HCT116 (cell line): Measurements from ENCODE around the gene UBQLN1. TPM values are rescaled to one million over a fixed set of nuclear protein-coding genes. Genes with fewer than 3 reads are reported as not detected.

Experiments used
- ATAC-seq: fragments of 200-7000 bp; cut with Tn5 transposase; 2 replicates; pipeline ENCODE4 v1.9.1; 2020; ENCODE audit warnings: mild to moderate bottlenecking, moderate library complexity
- BruUV-seq: library from RNA; stranded (reverse); fragments of 400-500 nt; replicated peaks from 2 replicates; lab custom pipeline; 2021; lab: Mats Ljungman, UMichigan
- CTCF ChIA-PET: fragments of 300-600 bp; sonication (Branson Sonifier 250); formaldehyde crosslinking; loops from one replicate; lab custom pipeline; 2021; ENCODE audit warnings: antibody characterized with exemption; lab: Charles Lee
- POLR2A ChIA-PET: fragments of 300-600, 350-600 bp; sonication (Branson Sonifier 250); formaldehyde crosslinking; loops from one replicate; lab custom pipeline; 2021; ENCODE audit warnings: antibody characterized with exemption; lab: Charles Lee
- RAD21 ChIA-PET, 2 experiments: fragments of 300-600 bp; sonication (Branson Sonifier 250); formaldehyde crosslinking; loops; one replicate each; lab custom pipeline; 2023; ENCODE audit warnings: low total read pairs in 2 of 2; ENCODE audit not compliant: uncharacterized antibody in 2 of 2, unreplicated experiment in 2 of 2, low non-redundant PET in 1 of 2; lab: Charles Lee
- DNase-seq: peaks from one replicate; pipeline ENCODE4 v3.0.0-alpha.2; 2010; ENCODE audit warnings: low read depth, low spot score
- H2AFZ ChIP-seq: fragments of 200-600 bp; shearing (Covaris generic), sonication (generic); 2 replicates; pipeline ENCODE4 v1.6.1; 2017; ENCODE audit warnings: low read depth, mixed run types, mixed read lengths, antibody characterized with exemption, low read length; ENCODE audit not compliant: poor library complexity, severe bottlenecking
- H3K27ac ChIP-seq: 2 replicates; pipeline ENCODE4 v1.5.1; 2012; ENCODE audit warnings: low read depth, low read length
- H3K27me3 ChIP-seq: fragments of 200-600 bp; sonication (generic); 2 replicates; pipeline ENCODE4 v1.6.1; 2016; ENCODE audit warnings: mixed run types, low read length, mixed read lengths; ENCODE audit not compliant: insufficient read depth
- H3K36me3 ChIP-seq, 2 experiments: fragments of 200-500 bp in 1 of 2; fragments of 200-600 bp in 1 of 2; sonication (Bioruptor generic) in 1 of 2; sonication (generic) in 1 of 2; 2 replicates each; pipeline versions ENCODE4 v1.5.1 to v1.6.1; 2014 to 2016; ENCODE audit warnings: low read length in 2 of 2, inconsistent platforms in 1 of 2, mixed read lengths in 1 of 2, mixed run types in 1 of 2; ENCODE audit not compliant: insufficient read depth in 2 of 2, control insufficient read depth in 1 of 2
- H3K4me1 ChIP-seq, 2 experiments: fragments of 200-600 bp in 1 of 2; sonication (generic) in 1 of 2; 2 replicates each; pipeline versions ENCODE4 v1.5.1 to v1.6.1; 2012 to 2017; ENCODE audit warnings: low read length in 2 of 2, inconsistent platforms in 1 of 2, mild to moderate bottlenecking in 1 of 2, mixed read lengths in 1 of 2, mixed run types in 1 of 2, moderate library complexity in 1 of 2; ENCODE audit not compliant: insufficient read depth in 2 of 2, control insufficient read depth in 1 of 2
- H3K4me2 ChIP-seq: fragments of 200-600 bp; sonication (generic); 2 replicates; pipeline ENCODE4 v1.6.1; 2017; ENCODE audit warnings: mixed run types, low read length, mixed read lengths
- H3K4me3 ChIP-seq, 2 experiments: fragments of 200-600 bp in 1 of 2; sonication (generic) in 1 of 2; replicated peaks in 1 of 2; 2 replicates each; pipeline ENCODE4 v1.5.1; 2011 to 2016; ENCODE audit warnings: low read length in 2 of 2, control low read depth in 1 of 2, low read depth in 1 of 2, mild to moderate bottlenecking in 1 of 2, mixed read lengths in 1 of 2, mixed run types in 1 of 2
- H3K79me2 ChIP-seq: fragments of 200-600 bp; sonication (generic); 2 replicates; pipeline ENCODE4 v1.6.1; 2017; ENCODE audit warnings: mild to moderate bottlenecking, mixed run types, low read length, moderate library complexity, mixed read lengths; ENCODE audit not compliant: insufficient read depth
- H3K9ac ChIP-seq: fragments of 200-600 bp; sonication (generic); 2 replicates; pipeline ENCODE4 v1.6.1; 2016; ENCODE audit warnings: low read length, mixed read lengths
- H3K9me2 ChIP-seq: fragments of 200-600 bp; sonication (generic), shearing (Covaris generic); 2 replicates; pipeline ENCODE4 v1.6.1; 2017; ENCODE audit warnings: mixed run types, mild to moderate bottlenecking, moderate library complexity; ENCODE audit not compliant: insufficient read depth
- H3K9me3 ChIP-seq, 2 experiments: fragments of 200-500 bp in 1 of 2; fragments of 200-600 bp in 1 of 2; sonication (Bioruptor generic) in 1 of 2; sonication (generic) in 1 of 2; 2 replicates each; pipeline ENCODE4 v1.6.1; 2014 to 2017; ENCODE audit warnings: low read length in 2 of 2, mixed read lengths in 2 of 2, inconsistent platforms in 1 of 2, low read depth in 1 of 2, mild to moderate bottlenecking in 1 of 2, mixed run types in 1 of 2, moderate library complexity in 1 of 2; ENCODE audit not compliant: control insufficient read depth in 1 of 2, insufficient read depth in 1 of 2
- H4K20me1 ChIP-seq: fragments of 200-600 bp; sonication (generic), shearing (Covaris generic); 2 replicates; pipeline ENCODE4 v1.6.1; 2017; ENCODE audit warnings: mixed run types, mild to moderate bottlenecking, moderate library complexity; ENCODE audit not compliant: insufficient read depth
- CEBPB ChIP-seq: IDR thresholded peaks from 2 replicates; pipeline ENCODE4 v1.6.1; 2012; ENCODE audit warnings: low read depth
- EGR1 ChIP-seq: IDR thresholded peaks from 2 replicates; pipeline ENCODE4 v1.6.1; 2012; ENCODE audit warnings: low read depth
- EZH2 ChIP-seq: fragments of 200-600 bp; sonication (generic); IDR thresholded peaks from 2 replicates; pipeline ENCODE4 v1.6.1; 2017; ENCODE audit warnings: antibody characterized with exemption, mixed run types
- EZH2phosphoT487 ChIP-seq: fragments of 200-600 bp; IDR thresholded peaks from 2 replicates; pipeline ENCODE4 v1.6.1; 2018; ENCODE audit warnings: antibody characterized with exemption, borderline replicate concordance
- FOSL1 ChIP-seq: IDR thresholded peaks from 2 replicates; pipeline ENCODE4 v1.6.1; 2012; ENCODE audit warnings: low read depth
- JUND ChIP-seq: IDR thresholded peaks from 2 replicates; pipeline ENCODE4 v1.6.1; 2012
- MAX ChIP-seq: IDR thresholded peaks from 2 replicates; pipeline ENCODE4 v1.6.1; 2012
- POLR2AphosphoS5 ChIP-seq: IDR thresholded peaks from 2 replicates; pipeline ENCODE4 v1.6.1; 2011; ENCODE audit warnings: mild to moderate bottlenecking, low read depth, low read length, moderate library complexity
- RAD21 ChIP-seq: IDR thresholded peaks from 2 replicates; pipeline ENCODE4 v1.6.1; 2012; ENCODE audit warnings: low read depth, mild to moderate bottlenecking
- REST ChIP-seq: IDR thresholded peaks from 2 replicates; pipeline ENCODE4 v1.6.1; 2012; ENCODE audit warnings: low read depth
- YY1 ChIP-seq: IDR thresholded peaks from 2 replicates; pipeline ENCODE4 v1.6.1; 2011; ENCODE audit warnings: low read length, low read depth, moderate library complexity, mild to moderate bottlenecking; ENCODE audit not compliant: insufficient replicate concordance; ENCODE audit errors: extremely low read depth
- ZBTB33 ChIP-seq: IDR thresholded peaks from 2 replicates; pipeline ENCODE4 v1.6.1; 2011; ENCODE audit warnings: mild to moderate bottlenecking, low read length, moderate library complexity; ENCODE audit not compliant: insufficient replicate concordance; ENCODE audit errors: extremely low read depth
- intact Hi-C: fragments of 100-400 bp; cut with micrococcal nuclease; formaldehyde crosslinking; loops from 2 replicates; pipeline ENCODE4 v1.10.0; 2022
- total RNA-seq: library from RNA; stranded (reverse); gene quantifications from one replicate; pipeline ENCODE4 v1.2.1, GENCODE V29; 2021; ENCODE audit not compliant: unreplicated experiment

UBQLN1 gene
- total RNA-seq, 1 experiment from 2014 or later: 128 TPM

GRCh38 chr9:83675466-83675865, 32.3 kb downstream of the UBQLN1 start:
- ATAC-seq (no peak), DNase-seq (no peak)
- no TSS peak for BruUV-seq
- ChIA-PET CTCF (no interaction called here), RAD21 (no interaction called here), POLR2A (no interaction called here)
- Histone ChIP-seq H3K4me2 (no peak overlapping the region), H3K27ac (no peak overlapping the region), H3K27me3 (no peaks in the 10 kb centered on the region), H3K9ac (no peak overlapping the region), H4K20me1 (peaks cover 10% of the 10 kb centered on the region; the same call in 1 of the 2 replicates), H2AFZ (no peak overlapping the region), H3K4me3 (no peak overlapping the region), H3K79me2 (peaks cover 97% of the 10 kb centered on the region), H3K4me1 (no peaks in the 10 kb centered on the region), H3K9me3 (no peaks in the 10 kb centered on the region), H3K36me3 (peaks cover 9 to 47% of the 10 kb centered on the region in 2 experiments; a peak in 2 of 4 replicates), H3K9me2 (no peaks in the 10 kb centered on the region)
- intact Hi-C loops: no loop called here
- no peak for TF ChIP-seq MAX
- no peak for TF ChIP-seq ZBTB33
- no peak for TF ChIP-seq RAD21
- no peak for TF ChIP-seq EGR1
- TF ChIP-seq POLR2AphosphoS5: no peak
- no peak for TF ChIP-seq FOSL1
- TF ChIP-seq EZH2phosphoT487: no peak
- TF ChIP-seq REST: no peak
- TF ChIP-seq JUND: no peak
- TF ChIP-seq YY1: no peak
- no peak for TF ChIP-seq EZH2
- TF ChIP-seq CEBPB: no peak
